Lower lobe of right lung (tissue), 2 donors: ENCODE measurements around the gene CDH5. TPM values are rescaled to one million over a fixed set of nuclear protein-coding genes. Genes with fewer than 3 reads are reported as not detected.

ENCODE experiments used
- ATAC-seq, 2 donors: fragments of 200-7000 bp; cut with Tn5 transposase; one replicate each; pipeline ENCODE4 v1.9.1; 2020 to 2022; ENCODE audit warnings: mild to moderate bottlenecking in 2 of 2, moderate library complexity in 2 of 2
- DNase-seq: peaks from one replicate; pipeline ENCODE4 v3.0.0-alpha.2; 2020
- H3K27ac ChIP-seq: fragments of 200-600 bp; one replicate; pipeline ENCODE4 v1.8.0; 2022
- H3K27me3 ChIP-seq: fragments of 200-600 bp; one replicate; pipeline ENCODE4 v1.8.0; 2022; ENCODE audit warnings: low read depth
- H3K36me3 ChIP-seq: fragments of 200-600 bp; one replicate; pipeline ENCODE4 v1.8.0; 2022; ENCODE audit warnings: mild to moderate bottlenecking
- H3K4me1 ChIP-seq: fragments of 200-600 bp; one replicate; pipeline ENCODE4 v1.8.0; 2022
- H3K4me3 ChIP-seq: fragments of 200-600 bp; one replicate; pipeline ENCODE4 v1.8.0; 2022; ENCODE audit warnings: mild to moderate bottlenecking
- H3K9me3 ChIP-seq: fragments of 200-600 bp; one replicate; pipeline ENCODE4 v1.8.0; 2022
- intact Hi-C: fragments of 100-400 bp; cut with DNase I; formaldehyde crosslinking; loops from one replicate; pipeline ENCODE4 v1.11.0; 2022
- total RNA-seq: library from RNA; stranded (reverse); fragmentation: NEBNext Ultra II Directional; extraction: Animal tissue kit (Norgen Biotek cat#: 25700); gene quantifications from one replicate; pipeline ENCODE4 v1.2.1, GENCODE V29; 2021
- TF ChIP-seq, protein P1 (sequence below): fragments of 200-600 bp; IDR thresholded peaks from one replicate; pipeline ENCODE4 v1.8.0; 2022; ENCODE audit warnings: antibody characterized with exemption, mild to moderate bottlenecking
- donor health status: DM: no; HTN: yes; CAD: no; lungs with severe emphysema.

Gene CDH5
- total RNA-seq, 1 donor from 2014 or later = 128 TPM

DNA sequence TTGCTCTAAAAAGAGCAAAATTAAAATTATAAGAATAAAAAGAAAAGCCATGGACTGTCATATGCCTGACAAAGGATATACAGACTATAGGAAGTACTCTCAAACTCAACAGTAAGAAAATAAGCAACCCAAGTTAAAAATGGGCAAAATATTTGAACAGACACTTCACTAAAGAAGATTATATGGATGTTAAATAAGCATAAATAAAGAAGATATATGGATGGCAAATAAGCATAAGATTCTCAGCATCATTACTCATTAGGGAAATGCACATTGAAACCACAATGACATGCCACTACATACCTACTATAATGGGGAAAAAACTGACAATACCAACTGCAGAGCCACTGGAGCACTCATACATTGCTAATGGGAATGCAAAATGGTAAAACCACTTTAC is 45.7 kb downstream of the CDH5 start:
- intact Hi-C loops = no loop called here
- TF ChIP-seq, protein P1, sequence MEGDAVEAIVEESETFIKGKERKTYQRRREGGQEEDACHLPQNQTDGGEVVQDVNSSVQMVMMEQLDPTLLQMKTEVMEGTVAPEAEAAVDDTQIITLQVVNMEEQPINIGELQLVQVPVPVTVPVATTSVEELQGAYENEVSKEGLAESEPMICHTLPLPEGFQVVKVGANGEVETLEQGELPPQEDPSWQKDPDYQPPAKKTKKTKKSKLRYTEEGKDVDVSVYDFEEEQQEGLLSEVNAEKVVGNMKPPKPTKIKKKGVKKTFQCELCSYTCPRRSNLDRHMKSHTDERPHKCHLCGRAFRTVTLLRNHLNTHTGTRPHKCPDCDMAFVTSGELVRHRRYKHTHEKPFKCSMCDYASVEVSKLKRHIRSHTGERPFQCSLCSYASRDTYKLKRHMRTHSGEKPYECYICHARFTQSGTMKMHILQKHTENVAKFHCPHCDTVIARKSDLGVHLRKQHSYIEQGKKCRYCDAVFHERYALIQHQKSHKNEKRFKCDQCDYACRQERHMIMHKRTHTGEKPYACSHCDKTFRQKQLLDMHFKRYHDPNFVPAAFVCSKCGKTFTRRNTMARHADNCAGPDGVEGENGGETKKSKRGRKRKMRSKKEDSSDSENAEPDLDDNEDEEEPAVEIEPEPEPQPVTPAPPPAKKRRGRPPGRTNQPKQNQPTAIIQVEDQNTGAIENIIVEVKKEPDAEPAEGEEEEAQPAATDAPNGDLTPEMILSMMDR = no peak
- ATAC-seq (no peak), DNase-seq (no peak)
- Histone ChIP-seq H3K9me3 (no peaks in the 10 kb centered on the region), H3K4me1 (peaks cover 13% of the 10 kb centered on the region), H3K27ac (no peak overlapping the region), H3K36me3 (no peaks in the 10 kb centered on the region), H3K27me3 (no peaks in the 10 kb centered on the region), H3K4me3 (no peak overlapping the region)

DNA sequence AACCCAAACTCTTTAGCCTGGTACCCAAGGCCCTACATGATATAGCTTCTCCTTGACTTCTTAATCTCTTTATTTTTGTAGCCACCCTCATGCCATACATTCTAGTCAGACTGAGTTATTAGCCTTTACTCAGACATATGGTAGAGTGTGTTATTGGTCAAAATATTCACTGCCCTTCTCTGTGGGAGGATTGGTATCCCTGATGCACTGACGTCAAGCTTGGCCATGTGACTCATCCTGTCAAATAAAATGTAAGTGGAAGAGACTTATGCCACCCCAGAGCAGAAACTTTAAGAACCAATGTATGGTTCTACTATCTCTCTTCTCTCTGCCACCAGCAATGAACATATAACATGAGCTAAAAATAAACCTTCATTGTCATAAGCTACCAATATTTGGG is 48.4 kb downstream of the CDH5 start:
- TF ChIP-seq, protein P1 = no peak
- ATAC-seq = no peak
- H3K27ac ChIP-seq = no peak overlapping the region
- no peaks in the 10 kb centered on the region for H3K27me3 ChIP-seq
- H3K9me3 ChIP-seq = no peaks in the 10 kb centered on the region
- intact Hi-C loops = no loop called here
- no peak overlapping the region for H3K4me3 ChIP-seq
- no peaks in the 10 kb centered on the region for H3K36me3 ChIP-seq
- DNase-seq = no peak
- H3K4me1 ChIP-seq = no peaks in the 10 kb centered on the region

DNA sequence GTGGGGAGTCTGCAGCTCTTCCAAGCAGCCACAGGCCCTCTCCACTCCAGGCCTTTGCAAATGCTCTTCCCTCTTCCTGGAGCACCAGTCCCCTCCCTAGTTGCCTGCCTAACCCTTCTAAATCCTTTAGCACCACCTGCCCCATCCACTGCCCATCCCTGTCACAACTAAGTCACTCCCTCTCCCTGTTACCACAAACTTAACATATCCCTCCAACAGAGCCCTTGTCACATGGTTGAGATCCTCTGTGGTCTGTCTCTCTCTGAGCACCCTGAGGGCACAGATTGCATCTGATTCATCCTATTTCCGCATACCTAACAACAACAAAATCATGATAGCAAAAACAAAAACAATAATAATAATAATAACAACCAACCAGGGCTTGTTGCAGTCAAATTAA is 49.6 kb downstream of the CDH5 start:
- H3K36me3 ChIP-seq = no peaks in the 10 kb centered on the region
- TF ChIP-seq, protein P1 = no peak
- no peak overlapping the region for H3K27ac ChIP-seq
- no peak overlapping the region for H3K4me3 ChIP-seq
- intact Hi-C loops = no loop called here
- H3K4me1 ChIP-seq = no peaks in the 10 kb centered on the region
- H3K27me3 ChIP-seq = no peaks in the 10 kb centered on the region
- H3K9me3 ChIP-seq = no peaks in the 10 kb centered on the region
- ATAC-seq (no peak), DNase-seq (no peak)

DNA sequence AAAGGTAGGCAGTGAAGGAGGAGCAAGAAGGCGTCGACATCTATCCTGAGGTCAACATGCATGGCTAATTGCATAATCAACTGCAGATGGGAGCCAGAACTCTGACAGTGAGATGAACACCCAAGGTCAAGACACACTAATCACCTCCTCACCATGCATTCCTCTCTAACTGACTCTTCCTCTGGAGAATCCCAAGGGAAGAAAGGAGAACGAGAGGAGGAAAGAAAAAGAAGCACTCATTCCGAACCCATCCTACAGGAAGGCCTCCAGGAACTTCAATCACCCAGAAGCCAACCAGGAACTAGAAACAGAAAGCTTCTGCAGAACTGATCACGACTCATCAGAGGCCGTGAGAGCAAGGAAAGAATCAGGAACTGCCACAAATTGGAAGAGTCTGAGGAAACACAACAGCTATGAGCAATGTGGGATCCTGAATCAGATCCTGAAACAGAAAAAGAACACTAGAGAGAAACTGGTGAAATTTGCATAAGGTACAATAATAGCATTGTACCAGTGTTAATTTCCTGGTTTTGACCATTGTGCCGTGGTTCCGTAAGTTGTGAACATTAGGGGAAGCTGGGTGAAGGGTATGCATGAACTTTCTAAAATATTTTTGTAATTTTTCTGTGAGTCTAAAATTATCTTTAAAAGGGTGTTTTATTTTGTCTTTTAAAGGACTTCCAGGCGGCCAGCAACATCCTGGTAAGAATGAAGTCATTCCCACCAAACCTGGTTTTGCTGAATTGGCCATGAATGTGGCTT is 50.6 kb downstream of the CDH5 start:
- TF ChIP-seq, protein P1 = no peak
- no peaks in the 10 kb centered on the region for H3K36me3 ChIP-seq
- intact Hi-C loops = no loop called here

DNA sequence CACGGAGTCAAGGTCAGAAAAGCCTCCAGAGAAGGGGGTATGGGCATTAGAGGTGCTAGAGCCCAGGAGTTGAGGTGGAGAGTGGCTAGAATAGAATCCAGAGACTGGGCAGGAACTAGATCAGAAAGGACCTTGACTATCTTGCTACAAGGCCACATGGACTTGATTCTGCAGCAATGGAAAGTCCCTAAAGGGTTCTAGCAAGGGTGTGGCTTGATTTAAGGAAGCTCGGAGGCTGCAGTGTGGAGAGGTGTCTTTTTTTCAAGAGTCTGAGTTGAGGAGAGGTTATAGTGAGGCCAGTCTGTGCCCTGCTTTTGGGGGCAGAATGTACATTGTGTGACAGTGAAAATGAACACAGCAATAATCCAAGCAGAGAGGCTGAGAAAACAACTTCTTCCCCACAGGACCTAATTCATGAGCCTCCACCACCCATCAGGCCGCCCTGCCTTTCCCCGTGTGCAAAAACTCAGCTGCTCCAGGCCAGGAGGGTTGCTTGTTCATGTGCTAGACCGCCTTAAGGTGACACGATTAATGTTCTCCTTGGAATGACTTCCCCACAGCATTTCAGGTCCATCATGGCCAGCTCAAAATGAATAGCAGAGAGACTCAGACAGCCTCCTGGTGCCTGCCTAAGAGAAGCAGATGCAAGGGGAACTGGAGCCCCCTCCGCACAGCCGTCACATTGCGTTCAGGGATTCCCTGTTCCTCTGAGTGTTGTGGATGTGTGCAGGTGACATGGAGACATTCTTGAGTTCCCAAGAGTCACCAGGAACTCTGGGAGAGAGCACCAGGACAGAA is 51.9 kb downstream of the CDH5 start:
- no peak for ATAC-seq
- TF ChIP-seq, protein P1 = no peak
- intact Hi-C loops = no loop called here
- Histone ChIP-seq H3K27me3 (no peaks in the 10 kb centered on the region), H3K9me3 (no peaks in the 10 kb centered on the region), H3K36me3 (no peaks in the 10 kb centered on the region), H3K4me1 (no peaks in the 10 kb centered on the region), H3K4me3 (no peak overlapping the region), H3K27ac (no peak overlapping the region)
- DNase-seq = no peak

More for the DNA sequence above, 50.6 kb downstream of the CDH5 start:
- Histone ChIP-seq H3K4me3 (no peak overlapping the region), H3K27ac (no peak overlapping the region), H3K27me3 (no peaks in the 10 kb centered on the region), H3K9me3 (no peaks in the 10 kb centered on the region), H3K4me1 (no peaks in the 10 kb centered on the region)
- DNase-seq = no peak
- no peak for ATAC-seq
